Osteocyte (in vitro differentiated cells): ENCODE results near the gene MYADM. TPM values are rescaled to one million over a fixed set of nuclear protein-coding genes. Genes with fewer than 3 reads are reported as not detected.

Source experiments
- DNase-seq: peaks from one replicate; pipeline ENCODE4 v3.0.0; 2021; ENCODE audit warnings: mixed read lengths; ENCODE audit not compliant: unreplicated experiment; ENCODE audit errors: extremely low spot score
- H3K27ac Mint-ChIP-seq: one replicate; pipeline ENCODE4 v1.8.0; 2021; ENCODE audit warnings: mild to moderate bottlenecking, mixed read lengths; ENCODE audit not compliant: unreplicated experiment
- H3K27me3 Mint-ChIP-seq: one replicate; pipeline ENCODE4 v1.8.0; 2021; ENCODE audit warnings: mixed read lengths; ENCODE audit not compliant: unreplicated experiment
- H3K36me3 Mint-ChIP-seq: one replicate; pipeline ENCODE4 v1.8.0; 2021; ENCODE audit warnings: mixed read lengths; ENCODE audit not compliant: unreplicated experiment
- H3K4me1 Mint-ChIP-seq: one replicate; pipeline ENCODE4 v1.8.0; 2021; ENCODE audit warnings: mixed read lengths; ENCODE audit not compliant: unreplicated experiment
- H3K4me3 Mint-ChIP-seq: one replicate; pipeline ENCODE4 v1.8.0; 2021; ENCODE audit warnings: mild to moderate bottlenecking, moderate library complexity, mixed read lengths; ENCODE audit not compliant: unreplicated experiment
- H3K9me3 Mint-ChIP-seq: one replicate; pipeline ENCODE4 v1.8.0; 2021; ENCODE audit warnings: mixed read lengths; ENCODE audit not compliant: unreplicated experiment
- CTCF ChIP-seq: fragments of 200-600 bp; sonication (generic); IDR thresholded peaks from 2 replicates; pipeline ENCODE4 v1.5.0; 2021; ENCODE audit warnings: antibody characterized with exemption, mild to moderate bottlenecking, moderate library complexity
- total RNA-seq: library from RNA; stranded (reverse); gene quantifications from 2 replicates; pipeline ENCODE4 v1.2.1, GENCODE V29; 2021

The MYADM gene
- total RNA-seq, 1 donor from 2014 or later: 165 TPM

GRCh38 chr19:53875602-53876325 is 8.1 kb downstream of the MYADM start:
- Mint-ChIP-seq H3K27me3 (no peaks in the 10 kb centered on the region), H3K36me3 (peaks cover 38% of the 10 kb centered on the region), H3K27ac (peak overlapping the region; percentile 41), H3K4me3 (no peak overlapping the region), H3K9me3 (no peaks in the 10 kb centered on the region), H3K4me1 (peaks cover 17% of the 10 kb centered on the region)
- no peak for DNase-seq
- TF ChIP-seq CTCF: no peak

- Mint-ChIP-seq H3K27ac (peak overlapping the region; percentile 23), H3K4me3 (peak overlapping the region; percentile 7)
Measured at GRCh38 chr19:53876651-53877224, 9.1 kb downstream of the MYADM start.

GRCh38 chr19:53877361-53877766 is 9.7 kb downstream of the MYADM start:
- no peak overlapping the region for H3K4me3 Mint-ChIP-seq
- H3K27ac Mint-ChIP-seq: peak overlapping the region; percentile 23
- H3K27me3 Mint-ChIP-seq: no peaks in the 10 kb centered on the region
- DNase-seq: no peak
- H3K36me3 Mint-ChIP-seq: peaks cover 30% of the 10 kb centered on the region
- no peaks in the 10 kb centered on the region for H3K9me3 Mint-ChIP-seq
- peaks cover 14% of the 10 kb centered on the region for H3K4me1 Mint-ChIP-seq
- TF ChIP-seq CTCF: no peak

More at GRCh38 chr19:53876651-53877224, 9.1 kb downstream of the MYADM start:
- TF ChIP-seq CTCF: no peak
- DNase-seq: no peak
- H3K27me3 Mint-ChIP-seq: no peaks in the 10 kb centered on the region
- no peaks in the 10 kb centered on the region for H3K9me3 Mint-ChIP-seq
- peaks cover 30% of the 10 kb centered on the region for H3K36me3 Mint-ChIP-seq
- H3K4me1 Mint-ChIP-seq: peaks cover 11% of the 10 kb centered on the region

- Mint-ChIP-seq H3K4me3 (no peak overlapping the region), H3K9me3 (no peaks in the 10 kb centered on the region), H3K27me3 (peaks cover 7% of the 10 kb centered on the region), H3K36me3 (peaks cover 22% of the 10 kb centered on the region), H3K4me1 (peaks cover 16% of the 10 kb centered on the region), H3K27ac (peak overlapping the region; percentile 83)
- no peak for DNase-seq
- no peak for TF ChIP-seq CTCF
Measured at GRCh38 chr19:53878776-53879139, 11.1 kb downstream of the MYADM start.
